Measurements from ENCODE around the gene QKI.
A peak's percentile ranks its signal among the peaks of the same experiment; 100 is the strongest.
"Not testable (repeated sequence)": the region's sequence is repeated elsewhere in the genome, so short reads cannot be mapped to it uniquely, and the experiment has no call there.

Gene QKI

DNA sequence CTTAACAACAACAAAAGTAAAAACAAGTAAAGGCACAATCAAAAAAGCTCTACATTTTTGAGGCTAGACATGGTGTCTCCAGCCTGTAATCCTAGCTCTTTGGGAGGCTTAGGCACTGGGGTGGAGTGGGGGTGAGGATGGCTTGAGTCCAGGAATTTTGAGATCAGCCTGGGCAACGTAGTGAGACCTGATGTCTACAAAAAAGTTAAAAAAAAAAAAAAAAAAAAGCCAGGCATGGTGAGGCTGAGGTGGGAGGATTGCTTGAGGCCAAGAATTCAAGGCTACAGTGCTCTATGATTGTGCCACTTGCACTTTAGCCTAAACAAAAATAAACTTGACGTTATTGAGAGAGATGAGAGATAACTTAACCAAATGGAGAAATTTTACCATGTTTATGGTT is 60.1 kb downstream of the QKI start:
- Mint-ChIP-seq H3K4me1 (no peaks in the 10 kb centered on the region), H3K27ac (no peak overlapping the region), H3K9me3 (peaks cover 33% of the 10 kb centered on the region), H3K36me3 (ENCODE audit: low read depth) (peaks cover 93% of the 10 kb centered on the region), H3K27me3 (ENCODE audit: low read depth, poor library complexity) (no peaks in the 10 kb centered on the region), H3K4me3 (no peak overlapping the region)
- DNase-seq: no peak
- TF ChIP-seq, protein P1, sequence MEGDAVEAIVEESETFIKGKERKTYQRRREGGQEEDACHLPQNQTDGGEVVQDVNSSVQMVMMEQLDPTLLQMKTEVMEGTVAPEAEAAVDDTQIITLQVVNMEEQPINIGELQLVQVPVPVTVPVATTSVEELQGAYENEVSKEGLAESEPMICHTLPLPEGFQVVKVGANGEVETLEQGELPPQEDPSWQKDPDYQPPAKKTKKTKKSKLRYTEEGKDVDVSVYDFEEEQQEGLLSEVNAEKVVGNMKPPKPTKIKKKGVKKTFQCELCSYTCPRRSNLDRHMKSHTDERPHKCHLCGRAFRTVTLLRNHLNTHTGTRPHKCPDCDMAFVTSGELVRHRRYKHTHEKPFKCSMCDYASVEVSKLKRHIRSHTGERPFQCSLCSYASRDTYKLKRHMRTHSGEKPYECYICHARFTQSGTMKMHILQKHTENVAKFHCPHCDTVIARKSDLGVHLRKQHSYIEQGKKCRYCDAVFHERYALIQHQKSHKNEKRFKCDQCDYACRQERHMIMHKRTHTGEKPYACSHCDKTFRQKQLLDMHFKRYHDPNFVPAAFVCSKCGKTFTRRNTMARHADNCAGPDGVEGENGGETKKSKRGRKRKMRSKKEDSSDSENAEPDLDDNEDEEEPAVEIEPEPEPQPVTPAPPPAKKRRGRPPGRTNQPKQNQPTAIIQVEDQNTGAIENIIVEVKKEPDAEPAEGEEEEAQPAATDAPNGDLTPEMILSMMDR (IDR thresholded peaks at IDR 0.05): no peak

DNA sequence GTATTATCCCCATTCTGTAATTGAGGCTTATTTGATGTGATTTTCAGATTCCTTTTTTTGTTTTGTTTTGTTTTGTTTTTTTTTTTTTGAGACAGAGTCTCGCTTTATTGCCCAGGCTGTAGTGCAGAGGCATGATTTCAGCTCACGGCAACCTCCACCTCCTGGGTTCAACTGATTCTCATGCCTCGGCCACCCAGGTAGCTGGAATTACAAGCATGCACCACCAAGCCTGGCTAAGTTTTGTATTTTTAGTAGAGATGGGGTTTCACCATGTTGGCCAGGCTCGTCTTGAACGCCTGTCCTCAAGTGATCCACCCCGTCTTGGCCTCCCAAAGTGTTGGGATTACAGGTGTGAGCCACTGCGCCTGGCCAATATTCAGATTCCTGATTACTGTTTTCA is 62.4 kb downstream of the QKI start:
- H3K4me1 Mint-ChIP-seq; H3K27ac Mint-ChIP-seq; DNase-seq; H3K27me3 Mint-ChIP-seq (ENCODE audit: low read depth, poor library complexity); H3K4me3 Mint-ChIP-seq: not testable (repeated sequence)
- peaks cover 89% of the 10 kb centered on the region for H3K36me3 Mint-ChIP-seq (ENCODE audit: low read depth)
- peaks cover 10% of the 10 kb centered on the region for H3K9me3 Mint-ChIP-seq

GRCh38 chr6:163483107-163483506 is 68.6 kb downstream of the QKI start:
- Mint-ChIP-seq H3K27me3 (ENCODE audit: low read depth, poor library complexity) (no peaks in the 10 kb centered on the region), H3K4me1 (peaks cover 7% of the 10 kb centered on the region), H3K9me3 (peaks cover 3% of the 10 kb centered on the region), H3K36me3 (ENCODE audit: low read depth) (peaks cover 63% of the 10 kb centered on the region), H3K4me3 (no peak overlapping the region), H3K27ac (no peak overlapping the region)
- TF ChIP-seq, protein P1 (IDR thresholded peaks at IDR 0.05): no peak
- DNase-seq: no peak

GRCh38 chr6:163485388-163485851 is 70.9 kb downstream of the QKI start:
- peaks cover 48% of the 10 kb centered on the region for H3K36me3 Mint-ChIP-seq (ENCODE audit: low read depth)
- H3K27ac Mint-ChIP-seq: no peak overlapping the region
- TF ChIP-seq, protein P1 (IDR thresholded peaks at IDR 0.05): no peak
- no peaks in the 10 kb centered on the region for H3K9me3 Mint-ChIP-seq
- H3K4me1 Mint-ChIP-seq: peaks cover 19% of the 10 kb centered on the region
- DNase-seq: no peak
- H3K27me3 Mint-ChIP-seq (ENCODE audit: low read depth, poor library complexity): no peaks in the 10 kb centered on the region
- H3K4me3 Mint-ChIP-seq: no peak overlapping the region

- Mint-ChIP-seq H3K9me3 (no peaks in the 10 kb centered on the region), H3K4me1 (peaks cover 33% of the 10 kb centered on the region), H3K27ac (peak overlapping the region; percentile 30), H3K36me3 (ENCODE audit: low read depth) (peaks cover 38% of the 10 kb centered on the region), H3K4me3 (no peak overlapping the region), H3K27me3 (ENCODE audit: low read depth, poor library complexity) (no peaks in the 10 kb centered on the region)
- no peak for DNase-seq
- TF ChIP-seq, protein P1 (IDR thresholded peaks at IDR 0.05): no peak
Measured at GRCh38 chr6:163486821-163487220, 72.3 kb downstream of the QKI start.

- H3K27me3 Mint-ChIP-seq (ENCODE audit: low read depth, poor library complexity): no peaks in the 10 kb centered on the region
- TF ChIP-seq, protein P1 (IDR thresholded peaks at IDR 0.05): no peak
- H3K9me3 Mint-ChIP-seq: peaks cover under 1% of the 10 kb centered on the region
- DNase-seq: no peak
- peaks cover 36% of the 10 kb centered on the region for H3K4me1 Mint-ChIP-seq
- no peak overlapping the region for H3K4me3 Mint-ChIP-seq
- H3K36me3 Mint-ChIP-seq (ENCODE audit: low read depth): peaks cover 34% of the 10 kb centered on the region
- H3K27ac Mint-ChIP-seq: no peak overlapping the region
Measured at GRCh38 chr6:163487606-163488005, 73.1 kb downstream of the QKI start.
